GM18508 (cell line): ENCODE results near the gene KCNF1.

Experiments used
- ATAC-seq: cut with Tn5 transposase; IDR thresholded peaks from one replicate; pipeline ENCODE4 v1.9.1; 2021; ENCODE audit warnings: moderate number of reproducible peaks; ENCODE audit not compliant: insufficient read depth, unreplicated experiment

The KCNF1 gene

GRCh38 chr2:10901160-10901939, 10.4 kb upstream of the KCNF1 start:
- ATAC-seq: no peak

- no peak for ATAC-seq
Measured at GRCh38 chr2:10903861-10904210, 7.9 kb upstream of the KCNF1 start.

GRCh38 chr2:10904455-10904854, 7.3 kb upstream of the KCNF1 start:
- ATAC-seq: no peak

GRCh38 chr2:10905006-10905861, 6.5 kb upstream of the KCNF1 start:
- ATAC-seq: no peak

- no peak for ATAC-seq
Measured at GRCh38 chr2:10905862-10906143, 5.9 kb upstream of the KCNF1 start.

GRCh38 chr2:10906926-10907625, 4.7 kb upstream of the KCNF1 start:
- ATAC-seq: no peak

GRCh38 chr2:10908195-10908594, 3.5 kb upstream of the KCNF1 start:
- no peak for ATAC-seq

GRCh38 chr2:10909050-10909995, 2.4 kb upstream of the KCNF1 start:
- no peak for ATAC-seq

GRCh38 chr2:10909996-10910341, 1.8 kb upstream of the KCNF1 start:
- ATAC-seq: no peak

- no peak for ATAC-seq
Measured at GRCh38 chr2:10910625-10911024, 1.1 kb upstream of the KCNF1 start.

- ATAC-seq: no peak
Measured at GRCh38 chr2:10912076-10912731, 470 bp downstream of the KCNF1 start.

GRCh38 chr2:10912796-10913455, 1.2 kb downstream of the KCNF1 start:
- no peak for ATAC-seq

GRCh38 chr2:10913501-10914271, 2.0 kb downstream of the KCNF1 start:
- ATAC-seq: no peak

GRCh38 chr2:10914272-10914693, 2.5 kb downstream of the KCNF1 start:
- no peak for ATAC-seq

- ATAC-seq: no peak
Measured at GRCh38 chr2:10915236-10915635, 3.5 kb downstream of the KCNF1 start.

- no peak for ATAC-seq
Measured at GRCh38 chr2:10915731-10916276, 4.1 kb downstream of the KCNF1 start.

- no peak for ATAC-seq
Measured at GRCh38 chr2:10916953-10917352, 5.2 kb downstream of the KCNF1 start.

- no peak for ATAC-seq
Measured at GRCh38 chr2:10917927-10918326, 6.2 kb downstream of the KCNF1 start.
